T-helper 17 cell (primary cell): ENCODE data around the gene MAP3K20. TPM values are rescaled to one million over a fixed set of nuclear protein-coding genes. Genes with fewer than 3 reads are reported as not detected.
"Not testable (repeated sequence)": the region's sequence is repeated elsewhere in the genome, so short reads cannot be mapped to it uniquely, and the experiment has no call there.

Source experiments
- ATAC-seq: fragments of 150-1000 bp; cut with Tn5 transposase; 2 replicates; pipeline ENCODE4 v1.10.0; 2021; ENCODE audit warnings: mild to moderate bottlenecking, moderate library complexity
- DNase-seq, 3 donors: peaks; one replicate each; pipeline versions ENCODE4 v3.0.0 to v3.0.0-alpha.2; 2020 to 2021
- H3K9me3 ChIP-seq: one replicate; pipeline ENCODE4 v1.7.0; 2013; ENCODE audit warnings: low read length, mild to moderate bottlenecking; ENCODE audit not compliant: control insufficient read depth, poor library complexity, severe bottlenecking
- H3K27ac Mint-ChIP-seq: one replicate; pipeline ENCODE4 v1.8.0; 2022; ENCODE audit warnings: mild to moderate bottlenecking, moderate library complexity, mixed read lengths
- H3K27me3 Mint-ChIP-seq: one replicate; pipeline ENCODE4 v1.8.0; 2022; ENCODE audit warnings: mixed read lengths
- H3K36me3 Mint-ChIP-seq: one replicate; pipeline ENCODE4 v1.8.0; 2022; ENCODE audit warnings: low read depth, mixed read lengths
- H3K4me1 Mint-ChIP-seq: one replicate; pipeline ENCODE4 v1.8.0; 2022; ENCODE audit warnings: mild to moderate bottlenecking, mixed read lengths
- H3K4me3 Mint-ChIP-seq: one replicate; pipeline ENCODE4 v1.8.0; 2022; ENCODE audit warnings: mild to moderate bottlenecking, moderate library complexity, mixed read lengths
- total RNA-seq, 4 donors: library from RNA in 2 of 4; stranded (reverse) in 2 of 4; gene quantifications; one replicate each; pipeline ENCODE4 v1.2.3 and lab custom pipeline; 2022 to 2026

Gene MAP3K20
- total RNA-seq, 2 donors from 2014 or later, result 1.7 to 4.1 TPM

DNA sequence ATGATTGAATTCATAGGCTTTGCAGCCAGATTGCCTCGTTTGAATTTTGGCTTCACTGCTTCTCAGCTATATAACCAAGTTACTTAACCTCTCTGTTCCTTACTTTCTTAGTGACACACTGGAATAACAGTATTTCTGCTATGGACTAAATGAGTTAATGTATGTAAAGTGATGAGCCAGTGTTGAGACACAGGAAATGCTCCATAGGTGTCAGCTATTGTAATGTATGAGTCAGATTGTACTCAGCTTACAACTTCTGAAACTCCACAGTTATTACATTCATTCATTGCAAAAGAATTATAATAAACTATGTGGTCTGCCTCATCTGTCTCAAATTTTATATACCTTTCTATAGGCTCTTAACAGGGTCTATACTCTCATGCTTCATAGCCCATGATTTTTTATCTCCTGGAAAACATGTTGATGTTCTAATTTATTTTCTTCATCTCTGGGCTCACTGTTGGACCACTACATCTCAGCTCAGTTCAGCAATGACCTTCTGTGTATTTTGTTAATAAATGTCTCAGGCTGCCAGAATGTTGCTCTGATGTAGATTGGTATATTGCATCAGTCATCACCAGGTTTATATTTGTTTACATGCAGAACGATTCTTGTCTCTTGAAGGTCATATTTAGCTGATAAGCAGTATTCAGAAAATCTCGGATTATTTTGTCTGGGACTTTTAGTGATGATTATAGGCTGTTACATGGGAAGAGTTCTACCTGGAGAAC is 76.2 kb downstream of the MAP3K20 start:
- ATAC-seq (no peak), DNase-seq (no peak)
- H3K4me3 Mint-ChIP-seq, result no peak overlapping the region
- no peaks in the 10 kb centered on the region for H3K36me3 Mint-ChIP-seq
- no peak overlapping the region for H3K27ac Mint-ChIP-seq
- H3K9me3 ChIP-seq, result no peaks in the 10 kb centered on the region
- peaks cover 6% of the 10 kb centered on the region for H3K4me1 Mint-ChIP-seq
- H3K27me3 Mint-ChIP-seq, result peaks cover 7% of the 10 kb centered on the region

DNA sequence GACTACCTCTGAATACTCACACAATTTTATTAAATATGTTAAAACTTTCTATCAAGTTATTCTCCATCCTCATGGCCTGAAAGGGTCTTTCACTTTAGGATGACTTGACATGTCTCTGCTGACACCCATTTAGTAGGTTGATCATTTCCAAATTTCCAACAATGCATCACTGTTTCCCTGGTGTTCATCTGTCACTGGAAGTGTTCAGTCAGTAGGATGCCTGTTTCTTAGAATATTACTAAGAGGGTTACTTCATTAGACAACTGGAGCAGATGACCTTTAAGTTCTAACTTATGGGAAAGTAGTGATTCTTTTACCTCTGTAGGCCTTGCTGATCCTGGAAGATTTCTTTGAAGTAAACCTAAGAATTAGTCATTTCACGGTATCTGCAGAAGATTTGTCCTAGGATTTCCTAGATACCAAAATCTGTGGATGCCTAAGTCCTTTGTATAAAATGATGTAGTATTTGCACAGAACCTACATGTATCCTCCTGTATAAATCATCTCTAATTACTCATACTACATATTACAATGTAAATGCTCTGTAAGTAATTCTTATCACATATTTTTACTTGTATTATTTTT is 77.7 kb downstream of the MAP3K20 start:
- Mint-ChIP-seq H3K4me1 (peaks cover 6% of the 10 kb centered on the region), H3K4me3 (no peak overlapping the region), H3K27me3 (peaks cover 7% of the 10 kb centered on the region), H3K27ac (no peak overlapping the region), H3K36me3 (no peaks in the 10 kb centered on the region)
- H3K9me3 ChIP-seq, result no peaks in the 10 kb centered on the region
- DNase-seq, result no peak
- ATAC-seq, result no peak

- Mint-ChIP-seq H3K27me3 (peaks cover 7% of the 10 kb centered on the region), H3K4me3 (no peak overlapping the region), H3K4me1 (no peaks in the 10 kb centered on the region), H3K36me3 (no peaks in the 10 kb centered on the region), H3K27ac (no peak overlapping the region)
- ATAC-seq, result no peak
- H3K9me3 ChIP-seq, result no peaks in the 10 kb centered on the region
- no peak for DNase-seq
Observed at GRCh38 chr2:173157676-173158293, 82.1 kb downstream of the MAP3K20 start.

DNA sequence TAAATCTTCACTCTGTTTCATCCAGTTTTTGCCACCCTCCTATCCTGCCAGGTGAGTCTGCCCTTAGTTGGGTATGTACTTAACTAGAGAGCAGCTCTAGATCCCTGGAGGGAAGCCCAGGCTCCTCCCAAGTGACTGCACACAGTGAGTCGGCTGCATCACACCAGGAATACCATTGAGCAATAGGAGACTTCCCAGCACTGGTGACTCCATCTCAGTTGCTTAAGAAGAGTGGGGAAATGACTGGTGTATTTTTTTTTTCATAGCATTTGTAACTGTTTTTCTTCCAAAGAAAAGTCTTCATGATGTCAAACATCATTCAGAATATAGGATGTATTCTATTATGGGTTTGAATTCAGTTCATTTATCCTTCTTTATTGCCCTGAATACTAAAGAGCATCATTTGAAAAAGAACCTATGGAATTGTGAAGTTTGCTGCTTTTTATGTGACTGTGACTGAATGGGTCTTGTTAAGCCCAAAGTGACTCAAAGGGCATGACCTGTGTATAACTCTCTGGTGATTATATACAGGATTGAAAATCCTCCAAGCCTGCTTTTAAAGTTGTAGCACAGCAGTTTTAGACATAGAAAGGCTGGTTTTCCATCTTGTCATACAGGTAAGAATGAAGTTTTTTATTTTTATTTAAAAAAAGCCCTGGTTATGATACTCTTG is 84.3 kb downstream of the MAP3K20 start:
- no peak for DNase-seq
- no peak overlapping the region for H3K4me3 Mint-ChIP-seq
- no peaks in the 10 kb centered on the region for H3K36me3 Mint-ChIP-seq
- H3K27ac Mint-ChIP-seq, result peak overlapping the region; percentile 2
- peaks cover 1% of the 10 kb centered on the region for H3K27me3 Mint-ChIP-seq
- H3K9me3 ChIP-seq, result no peaks in the 10 kb centered on the region
- ATAC-seq, result no peak
- no peaks in the 10 kb centered on the region for H3K4me1 Mint-ChIP-seq

- DNase-seq (no peak), ATAC-seq (no peak)
- Mint-ChIP-seq H3K4me1 (no peaks in the 10 kb centered on the region), H3K36me3 (no peaks in the 10 kb centered on the region), H3K27ac (no peak overlapping the region), H3K27me3 (no peaks in the 10 kb centered on the region), H3K4me3 (no peak overlapping the region)
- H3K9me3 ChIP-seq, result no peaks in the 10 kb centered on the region
Observed at GRCh38 chr2:173160618-173161017, 85.0 kb downstream of the MAP3K20 start.

- Mint-ChIP-seq H3K27me3 (no peaks in the 10 kb centered on the region), H3K4me1 (no peaks in the 10 kb centered on the region), H3K27ac (no peak overlapping the region), H3K36me3 (no peaks in the 10 kb centered on the region), H3K4me3 (no peak overlapping the region)
- no peak for DNase-seq
- H3K9me3 ChIP-seq, result no peaks in the 10 kb centered on the region
- no peak for ATAC-seq
Observed at GRCh38 chr2:173161040-173161439, 85.4 kb downstream of the MAP3K20 start.

- Mint-ChIP-seq H3K4me1 (no peaks in the 10 kb centered on the region), H3K36me3 (no peaks in the 10 kb centered on the region), H3K27me3 (no peaks in the 10 kb centered on the region), H3K27ac (no peak overlapping the region), H3K4me3 (no peak overlapping the region)
- H3K9me3 ChIP-seq, result no peaks in the 10 kb centered on the region
- ATAC-seq, result no peak
- no peak for DNase-seq
Observed at GRCh38 chr2:173161507-173161906, 85.9 kb downstream of the MAP3K20 start.

DNA sequence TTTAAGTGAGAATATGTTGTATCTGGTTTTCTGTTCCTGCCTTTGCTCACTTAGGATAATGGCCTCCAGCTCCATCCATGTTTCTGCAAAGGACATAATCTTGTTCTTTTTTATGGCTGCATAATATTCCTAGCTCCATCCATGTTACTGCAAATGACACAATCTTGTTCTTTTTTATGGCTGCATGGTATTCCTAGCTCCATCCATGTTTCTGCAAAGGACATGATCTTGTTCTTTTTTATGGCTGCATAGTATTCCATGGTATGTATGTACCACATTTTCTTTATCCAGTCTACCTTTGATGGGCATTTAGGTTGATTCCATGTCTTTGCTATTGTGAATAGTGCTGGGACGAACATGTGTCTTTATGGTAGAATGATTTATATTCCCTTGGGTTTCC is 87.7 kb downstream of the MAP3K20 start:
- not testable (repeated sequence) for ATAC-seq, H3K27ac Mint-ChIP-seq, H3K4me1 Mint-ChIP-seq, H3K9me3 ChIP-seq, DNase-seq, H3K36me3 Mint-ChIP-seq, H3K4me3 Mint-ChIP-seq, H3K27me3 Mint-ChIP-seq

DNA sequence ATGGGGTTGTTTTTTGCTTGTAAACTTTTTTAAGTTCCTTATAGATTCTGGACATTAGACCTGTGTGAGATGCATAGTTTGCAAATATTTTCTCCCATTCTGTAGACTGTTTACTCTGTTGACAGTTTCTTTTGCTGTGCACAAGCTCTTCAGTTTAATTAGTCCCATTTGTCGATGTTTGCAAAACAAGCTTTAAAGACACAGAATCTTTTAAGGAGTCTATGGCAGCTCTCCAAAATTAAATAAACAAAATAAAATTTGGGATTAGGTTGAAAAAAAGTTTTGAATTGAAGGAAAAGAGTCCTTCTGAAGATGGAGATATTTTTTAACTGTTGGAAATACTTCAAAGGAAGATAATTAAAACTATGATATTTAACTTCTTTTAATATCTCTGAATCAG is 88.8 kb downstream of the MAP3K20 start:
- DNase-seq (no peak), ATAC-seq (no peak)
- no peaks in the 10 kb centered on the region for H3K36me3 Mint-ChIP-seq
- H3K27me3 Mint-ChIP-seq, result no peaks in the 10 kb centered on the region
- no peak overlapping the region for H3K27ac Mint-ChIP-seq
- no peak overlapping the region for H3K4me3 Mint-ChIP-seq
- no peaks in the 10 kb centered on the region for H3K9me3 ChIP-seq
- H3K4me1 Mint-ChIP-seq, result no peaks in the 10 kb centered on the region

DNA sequence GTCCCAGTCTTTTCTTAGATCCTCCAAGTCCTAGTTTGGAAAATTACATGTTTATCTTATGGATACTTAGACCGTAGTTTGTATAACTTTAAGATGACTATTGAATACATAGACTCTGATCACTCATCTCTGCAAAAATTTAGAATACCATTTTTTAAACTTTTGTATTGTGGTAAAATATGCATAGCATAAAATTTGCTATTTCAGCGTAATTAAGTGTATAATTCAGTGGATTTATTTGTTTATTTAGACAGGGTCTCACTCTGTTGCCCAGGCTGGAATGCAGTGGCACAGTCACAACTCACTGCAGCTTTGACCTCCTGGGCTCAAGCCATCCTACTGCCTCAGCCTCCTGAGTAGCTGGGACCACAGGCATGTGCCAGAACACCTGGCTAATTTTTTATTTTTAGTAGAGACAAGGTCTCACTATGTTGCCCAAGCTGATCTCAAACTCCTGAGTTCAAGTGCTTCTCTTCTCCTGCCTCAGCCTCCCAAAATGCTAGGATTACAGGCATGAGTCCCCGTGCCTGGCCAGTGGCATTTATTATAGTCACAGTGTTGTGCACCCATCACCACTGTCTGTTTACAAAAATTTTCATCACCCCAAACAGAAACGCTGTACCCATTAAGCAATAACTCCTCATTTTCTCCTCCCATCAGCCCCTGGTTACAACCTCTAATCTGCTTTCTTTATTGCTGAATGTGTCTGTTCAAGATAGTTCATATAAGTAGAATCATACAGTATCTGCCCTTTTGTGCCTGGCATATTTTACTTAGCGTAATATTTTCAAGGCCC is 90.0 kb downstream of the MAP3K20 start:
- H3K9me3 ChIP-seq, result no peaks in the 10 kb centered on the region
- ATAC-seq (no peak), DNase-seq (no peak)
- no peaks in the 10 kb centered on the region for H3K36me3 Mint-ChIP-seq
- H3K4me1 Mint-ChIP-seq, result no peaks in the 10 kb centered on the region
- no peak overlapping the region for H3K4me3 Mint-ChIP-seq
- no peak overlapping the region for H3K27ac Mint-ChIP-seq
- no peaks in the 10 kb centered on the region for H3K27me3 Mint-ChIP-seq

GRCh38 chr2:173171321-173171720 is 95.7 kb downstream of the MAP3K20 start:
- no peaks in the 10 kb centered on the region for H3K4me1 Mint-ChIP-seq
- no peaks in the 10 kb centered on the region for H3K9me3 ChIP-seq
- no peak for ATAC-seq
- no peaks in the 10 kb centered on the region for H3K36me3 Mint-ChIP-seq
- no peak overlapping the region for H3K4me3 Mint-ChIP-seq
- no peak overlapping the region for H3K27ac Mint-ChIP-seq
- no peak for DNase-seq
- H3K27me3 Mint-ChIP-seq, result no peaks in the 10 kb centered on the region

DNA sequence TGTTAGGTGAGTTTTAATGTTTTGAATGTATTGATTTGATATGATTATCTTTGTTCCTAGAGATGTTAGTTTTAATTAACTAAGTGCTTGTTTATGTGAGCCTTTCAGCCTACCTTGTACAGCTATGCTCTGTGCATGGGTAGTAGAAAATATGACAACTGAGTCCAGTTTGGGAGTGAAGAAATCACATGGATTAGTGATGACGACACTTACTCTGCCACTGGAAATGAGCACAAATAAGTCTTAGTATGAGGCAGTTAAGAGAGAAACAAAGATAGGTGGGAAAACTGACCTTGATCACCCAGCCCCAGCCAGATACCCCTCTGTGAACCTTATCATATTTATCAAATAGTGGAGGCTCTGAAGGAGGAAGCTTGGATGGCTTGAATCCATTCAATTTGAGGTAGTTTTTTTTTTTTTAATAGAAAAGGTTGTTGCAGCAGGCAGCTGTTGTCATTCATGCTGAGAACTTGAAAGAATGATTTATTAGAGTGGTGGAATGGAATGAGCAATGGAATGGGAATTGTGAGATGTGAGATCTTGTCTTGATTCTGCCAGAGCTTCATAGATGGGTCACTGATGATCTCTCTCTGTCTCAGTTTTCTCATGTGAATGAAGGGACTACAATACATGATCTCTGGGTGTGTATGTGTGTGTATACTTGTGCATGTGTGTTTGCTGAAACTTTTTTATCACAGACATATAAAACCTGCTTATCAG is 96.4 kb downstream of the MAP3K20 start:
- H3K27me3 Mint-ChIP-seq, result no peaks in the 10 kb centered on the region
- H3K4me3 Mint-ChIP-seq, result no peak overlapping the region
- no peaks in the 10 kb centered on the region for H3K9me3 ChIP-seq
- no peaks in the 10 kb centered on the region for H3K36me3 Mint-ChIP-seq
- no peaks in the 10 kb centered on the region for H3K4me1 Mint-ChIP-seq
- no peak overlapping the region for H3K27ac Mint-ChIP-seq
- ATAC-seq (no peak), DNase-seq (no peak)
